Iris pigment epithelial cell (primary cell): ENCODE measurements around the gene KCNMA1.

Experiments used
- DNase-seq: peaks from one replicate; pipeline ENCODE4 v3.0.0-alpha.2; 2011; ENCODE audit warnings: low read depth

Gene KCNMA1

GRCh38 chr10:76939933-76940468 is 697.6 kb downstream of the KCNMA1 start:
- no peak for DNase-seq

DNA sequence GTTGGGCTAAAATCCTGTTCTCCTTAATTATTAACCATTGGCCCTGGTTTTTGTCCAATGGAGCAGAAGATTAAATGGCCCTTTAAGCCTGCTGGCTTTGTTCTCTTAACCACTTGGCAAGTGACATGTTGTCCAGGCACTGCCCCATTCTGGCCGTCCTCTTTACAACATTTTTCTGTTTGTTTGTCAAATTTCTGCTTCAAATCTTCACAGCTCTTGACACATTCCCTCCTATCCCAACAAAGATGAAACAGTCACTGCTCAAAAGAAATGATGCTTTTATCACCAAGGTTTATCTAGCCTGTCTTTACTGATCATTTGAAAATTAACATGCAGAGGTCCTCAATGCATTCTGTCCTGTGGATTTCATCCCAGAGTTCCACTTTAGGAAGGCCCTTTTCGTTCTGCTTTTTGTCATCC is 700.4 kb downstream of the KCNMA1 start:
- DNase-seq: no peak

GRCh38 chr10:76935941-76936613 is 701.5 kb downstream of the KCNMA1 start:
- DNase-seq: no peak

GRCh38 chr10:76928565-76928964 is 709.0 kb downstream of the KCNMA1 start:
- no peak for DNase-seq

DNA sequence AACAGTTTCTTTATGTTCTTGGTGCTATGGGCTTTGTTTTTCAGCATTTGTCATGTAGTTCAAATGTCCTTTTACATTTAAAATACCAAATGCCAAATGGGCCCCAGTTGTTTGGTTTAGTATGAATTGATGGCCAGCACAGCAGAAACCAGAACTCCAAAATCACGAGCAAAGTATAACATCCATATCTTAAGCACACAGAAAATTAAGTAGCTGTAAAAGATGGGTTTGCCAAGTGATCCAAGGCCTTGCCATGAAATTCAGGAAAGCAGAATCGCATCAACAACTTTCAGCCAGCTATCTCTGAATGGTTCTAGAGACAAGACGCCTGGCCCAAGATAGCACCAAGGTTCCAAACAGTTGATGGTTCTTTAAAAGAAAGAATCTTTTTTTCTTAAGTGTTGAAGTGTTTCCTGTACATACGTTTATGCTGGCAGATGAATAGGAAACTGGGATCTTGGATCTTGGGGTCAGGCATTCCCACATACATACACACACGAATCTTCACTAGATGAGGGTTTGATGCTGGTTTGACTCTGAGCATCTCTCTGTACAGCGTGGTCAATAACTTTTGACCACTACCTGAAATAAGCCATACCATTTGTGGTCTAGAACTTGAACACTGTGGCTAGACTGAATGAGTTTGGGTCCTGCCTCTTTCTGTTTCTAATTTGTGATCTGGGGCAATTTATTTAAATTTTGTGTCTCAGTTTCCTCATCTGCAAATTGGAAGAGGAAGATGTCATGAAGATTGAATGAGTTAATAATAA is 711.8 kb downstream of the KCNMA1 start:
- no peak for DNase-seq

DNA sequence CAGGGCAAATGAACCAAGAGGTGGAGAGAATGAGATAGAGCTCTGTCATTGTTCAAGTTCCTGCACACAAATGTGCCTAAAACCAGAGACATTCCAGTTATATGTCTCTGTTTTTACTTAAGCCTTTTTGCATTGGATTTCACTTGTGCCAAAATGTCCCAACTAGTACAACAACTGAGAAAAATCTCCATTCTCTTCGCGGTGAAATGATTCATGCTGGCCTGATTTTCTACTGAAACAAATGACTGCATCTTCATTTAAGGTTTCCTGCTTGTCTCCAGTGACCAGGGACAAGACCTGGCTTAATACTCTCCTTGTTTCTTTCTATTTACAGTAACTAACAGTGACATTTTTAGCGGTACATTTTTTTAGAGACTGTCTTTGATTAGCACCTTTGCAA is 714.9 kb downstream of the KCNMA1 start:
- DNase-seq: no peak

- DNase-seq: no peak
Observed at GRCh38 chr10:76921383-76922010, 716.1 kb downstream of the KCNMA1 start.

DNA sequence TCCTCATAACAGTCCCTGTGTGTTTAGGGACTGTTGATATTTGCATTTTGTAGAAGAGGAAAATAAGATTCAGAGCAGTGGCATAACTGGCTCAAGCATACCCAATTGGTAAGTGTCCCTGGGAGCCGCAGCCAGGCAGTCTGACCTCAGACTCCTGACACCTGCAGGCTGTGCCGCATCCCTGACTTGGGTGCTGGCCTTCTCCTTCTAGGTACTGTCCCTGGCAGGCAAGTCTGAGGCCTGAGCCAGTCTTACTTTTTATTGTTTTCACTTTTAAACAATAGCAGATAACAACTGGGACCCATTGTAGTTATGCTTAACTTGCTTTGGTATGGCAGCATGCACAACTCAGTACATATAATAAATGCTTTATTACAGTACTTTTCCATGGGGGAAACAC is 717.0 kb downstream of the KCNMA1 start:
- DNase-seq: no peak

DNA sequence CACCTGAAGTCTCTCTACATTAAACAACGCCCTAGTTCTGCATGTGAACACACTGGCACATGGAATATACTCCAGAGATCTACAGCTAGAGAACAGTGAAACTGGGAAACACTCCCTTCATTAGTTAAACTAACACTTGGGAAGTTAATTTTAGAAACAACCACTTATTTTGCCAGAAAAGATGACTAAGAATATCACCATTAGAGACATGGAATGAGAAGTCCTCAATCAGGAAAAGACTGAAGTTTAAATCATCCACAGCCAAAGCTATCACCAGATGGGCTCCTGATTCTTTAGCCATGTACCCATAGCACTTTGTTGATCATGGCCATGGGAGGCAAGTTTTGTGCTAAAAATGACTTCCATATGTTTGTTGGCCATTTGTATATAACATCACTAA is 719.5 kb downstream of the KCNMA1 start:
- DNase-seq: no peak

GRCh38 chr10:76917071-76917470 is 720.5 kb downstream of the KCNMA1 start:
- DNase-seq: no peak

DNA sequence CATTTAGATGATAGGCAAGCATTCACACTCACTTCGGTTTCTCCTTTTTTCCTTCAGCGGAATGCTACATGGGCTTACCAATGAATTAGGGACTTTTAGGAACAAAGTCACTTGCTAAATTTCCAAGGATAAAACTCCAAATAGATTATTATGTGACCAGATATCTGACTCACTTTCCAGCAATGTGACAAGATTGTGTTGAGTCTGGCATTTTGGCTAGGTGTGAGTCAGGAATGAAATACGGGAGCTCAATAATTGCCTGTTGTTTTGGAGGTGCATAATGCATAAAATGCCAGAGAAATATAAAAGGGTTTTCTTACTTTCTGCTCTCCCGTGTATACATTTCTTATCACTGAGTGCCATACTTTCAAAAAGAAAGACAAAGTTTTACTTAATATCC is 721.1 kb downstream of the KCNMA1 start:
- no peak for DNase-seq

- DNase-seq: no peak
Observed at GRCh38 chr10:76915316-76915715, 722.3 kb downstream of the KCNMA1 start.

DNA sequence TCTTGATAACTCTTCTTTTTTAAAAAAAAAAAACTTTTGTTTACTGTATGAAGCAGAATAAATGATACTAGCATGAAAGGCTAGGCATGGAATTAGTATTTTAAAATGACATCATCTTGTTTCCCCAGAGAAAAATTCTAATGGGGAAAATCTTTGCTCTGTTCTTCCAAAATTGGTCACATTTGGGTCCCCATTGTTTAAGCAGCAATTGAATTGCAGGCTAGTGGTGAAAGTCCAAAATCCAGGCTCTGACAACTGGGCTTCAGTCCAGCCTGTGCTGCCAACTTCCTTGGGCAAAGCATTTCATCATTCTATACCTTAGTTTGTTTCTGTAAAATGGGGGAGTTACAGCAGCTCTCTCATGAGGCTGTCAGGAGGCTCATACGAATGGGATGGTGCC is 726.4 kb downstream of the KCNMA1 start:
- DNase-seq: no peak

- DNase-seq: no peak
Observed at GRCh38 chr10:76910184-76910962, 727.2 kb downstream of the KCNMA1 start.

- no peak for DNase-seq
Observed at GRCh38 chr10:76906256-76906655, 731.4 kb downstream of the KCNMA1 start.

- no peak for DNase-seq
Observed at GRCh38 chr10:76905251-76905650, 732.4 kb downstream of the KCNMA1 start.

- DNase-seq: no peak
Observed at GRCh38 chr10:76903387-76903945, 734.1 kb downstream of the KCNMA1 start.

DNA sequence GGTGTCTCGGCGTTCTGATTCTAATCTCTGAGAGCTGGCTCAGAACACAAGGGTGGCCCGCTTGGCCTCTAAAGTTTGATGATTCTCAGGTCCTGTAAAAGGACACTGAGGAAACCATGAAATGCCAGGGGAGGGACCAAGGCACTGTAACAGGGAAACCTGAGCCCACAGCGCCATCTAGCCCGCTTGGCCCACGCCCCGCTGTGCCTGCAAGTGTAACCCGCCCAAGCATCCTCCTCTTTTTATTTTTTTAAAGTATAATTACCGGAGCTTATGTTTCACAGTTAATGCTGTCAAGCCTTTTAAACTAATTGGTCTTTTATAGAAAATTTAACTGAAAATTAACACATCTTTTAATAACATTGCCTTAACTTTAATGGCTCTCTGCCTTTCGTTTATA is 734.7 kb downstream of the KCNMA1 start:
- DNase-seq: peak; percentile 6

DNA sequence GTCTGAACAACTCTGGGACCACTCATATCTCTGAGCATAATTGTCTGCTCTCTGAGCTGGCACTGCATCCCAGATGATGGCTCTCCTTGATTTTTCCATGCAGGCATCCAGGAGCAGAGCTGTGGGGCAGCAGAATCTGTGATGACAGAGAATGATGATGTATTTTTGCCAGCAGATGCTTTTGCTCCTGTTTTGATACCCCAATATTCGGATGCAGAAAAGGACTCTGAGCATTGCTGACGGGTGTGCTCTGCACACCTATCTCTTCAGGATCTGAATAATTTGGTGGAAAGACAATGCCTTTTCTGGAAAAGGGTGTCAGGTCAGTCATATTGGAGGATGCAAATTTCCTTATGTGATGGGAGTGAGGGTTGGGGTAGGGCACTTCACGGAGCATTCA is 735.9 kb downstream of the KCNMA1 start:
- no peak for DNase-seq

- DNase-seq: no peak
Observed at GRCh38 chr10:76899490-76899889, 738.1 kb downstream of the KCNMA1 start.

GRCh38 chr10:76892766-76893479 is 744.7 kb downstream of the KCNMA1 start:
- DNase-seq: no peak
